GM12873 (cell line): ENCODE measurements around the gene NOD1.

Source experiments
- TF ChIP-seq, protein P1 (sequence below): IDR thresholded peaks from 2 replicates; pipeline ENCODE4 v1.5.1; 2012; ENCODE audit warnings: low read depth, mild to moderate bottlenecking, moderate library complexity, low read length, control low read depth; ENCODE audit not compliant: insufficient read depth; ENCODE audit errors: missing control alignments

The NOD1 gene

DNA sequence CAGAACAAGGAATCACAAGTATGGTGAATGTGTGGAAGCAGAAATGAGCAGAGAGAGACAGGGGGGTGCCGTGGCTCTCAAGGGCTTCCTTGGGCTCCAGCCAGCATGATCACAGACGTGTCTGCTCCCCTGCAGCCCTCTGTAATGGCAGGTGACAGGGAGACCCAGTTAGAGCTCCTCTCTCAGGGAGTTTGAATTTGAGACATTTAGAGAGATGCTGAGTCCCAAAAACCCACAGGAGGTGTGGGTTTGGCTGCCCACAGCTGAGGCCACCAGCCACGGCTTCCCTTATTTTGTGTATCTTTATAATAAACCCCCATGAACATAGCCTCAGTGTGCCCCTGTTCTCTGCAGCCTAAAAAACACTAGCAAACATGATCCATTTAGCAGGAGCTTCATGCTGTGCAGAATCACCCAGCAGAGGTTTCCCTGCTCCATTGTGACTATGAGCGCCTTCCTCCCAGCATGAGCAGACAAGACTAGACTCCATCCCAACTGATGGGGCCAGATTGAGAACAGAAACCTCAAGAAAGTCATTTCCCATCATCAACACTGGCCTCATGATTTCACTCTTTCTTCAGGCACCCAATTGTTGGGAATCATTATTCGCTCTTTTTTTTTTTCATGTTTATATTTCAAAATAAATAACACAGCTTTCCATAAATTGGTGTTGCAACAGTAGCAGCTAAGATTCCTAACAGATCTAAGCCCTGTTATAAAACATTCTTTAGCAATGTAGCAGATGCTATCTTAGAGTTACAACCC lies 13.4 kb downstream of the NOD1 start:
- TF ChIP-seq, protein P1, sequence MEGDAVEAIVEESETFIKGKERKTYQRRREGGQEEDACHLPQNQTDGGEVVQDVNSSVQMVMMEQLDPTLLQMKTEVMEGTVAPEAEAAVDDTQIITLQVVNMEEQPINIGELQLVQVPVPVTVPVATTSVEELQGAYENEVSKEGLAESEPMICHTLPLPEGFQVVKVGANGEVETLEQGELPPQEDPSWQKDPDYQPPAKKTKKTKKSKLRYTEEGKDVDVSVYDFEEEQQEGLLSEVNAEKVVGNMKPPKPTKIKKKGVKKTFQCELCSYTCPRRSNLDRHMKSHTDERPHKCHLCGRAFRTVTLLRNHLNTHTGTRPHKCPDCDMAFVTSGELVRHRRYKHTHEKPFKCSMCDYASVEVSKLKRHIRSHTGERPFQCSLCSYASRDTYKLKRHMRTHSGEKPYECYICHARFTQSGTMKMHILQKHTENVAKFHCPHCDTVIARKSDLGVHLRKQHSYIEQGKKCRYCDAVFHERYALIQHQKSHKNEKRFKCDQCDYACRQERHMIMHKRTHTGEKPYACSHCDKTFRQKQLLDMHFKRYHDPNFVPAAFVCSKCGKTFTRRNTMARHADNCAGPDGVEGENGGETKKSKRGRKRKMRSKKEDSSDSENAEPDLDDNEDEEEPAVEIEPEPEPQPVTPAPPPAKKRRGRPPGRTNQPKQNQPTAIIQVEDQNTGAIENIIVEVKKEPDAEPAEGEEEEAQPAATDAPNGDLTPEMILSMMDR, result no peak

DNA sequence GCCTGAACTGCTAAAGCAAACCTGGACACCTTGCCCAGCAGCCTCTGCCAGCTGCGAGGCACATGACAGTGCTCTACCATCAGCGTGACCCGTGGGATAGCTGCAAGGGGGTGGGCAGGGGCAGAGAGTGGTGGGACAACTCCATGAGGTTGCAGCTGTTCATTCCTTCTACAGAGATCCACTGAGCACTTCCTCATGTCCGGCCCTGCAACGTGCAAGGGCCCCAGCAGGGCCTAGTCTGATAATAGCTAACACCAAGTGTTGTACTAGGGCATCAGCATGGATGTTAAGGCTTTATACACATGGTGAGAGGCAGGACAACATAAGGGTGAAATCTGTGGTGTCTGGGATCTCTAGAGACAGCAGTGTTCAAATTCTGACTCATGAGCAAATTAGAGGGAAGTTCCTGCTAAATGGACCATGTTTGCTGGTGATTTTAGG lies 14.3 kb downstream of the NOD1 start:
- TF ChIP-seq, protein P1, result no peak

DNA sequence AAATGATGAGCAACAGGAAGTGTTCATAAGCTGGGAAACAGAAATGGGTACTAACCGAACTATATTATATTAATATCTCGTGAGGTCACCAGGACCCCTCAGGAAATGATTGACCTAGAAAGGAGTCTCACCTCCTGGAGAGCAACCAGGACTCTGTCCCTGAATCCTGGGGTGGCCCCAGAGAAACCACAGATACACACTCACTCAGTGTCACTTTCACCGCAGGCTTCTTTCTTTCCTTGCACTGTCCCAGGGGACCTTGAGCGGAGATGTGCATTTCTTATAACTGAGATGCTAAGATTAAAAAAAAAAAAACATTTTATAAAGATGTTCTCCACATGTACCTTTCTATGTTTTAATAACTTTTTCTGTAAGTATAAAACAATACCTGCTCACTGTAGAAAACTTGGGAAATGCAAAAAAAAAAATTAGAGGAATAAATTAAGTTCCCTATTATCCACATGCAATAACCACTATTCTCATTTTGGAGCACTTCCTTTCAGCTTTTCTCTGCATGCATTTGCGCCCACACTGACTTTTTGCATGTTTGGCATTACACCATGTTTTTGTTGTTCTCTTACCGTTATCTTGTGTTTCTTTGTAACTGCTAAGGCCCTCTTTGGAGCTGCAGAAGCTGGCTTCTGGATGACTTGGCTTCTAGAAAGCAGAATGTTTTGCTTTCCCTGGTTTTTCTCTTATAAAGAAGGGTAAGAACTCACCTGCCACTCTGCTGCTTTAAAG lies 15.0 kb downstream of the NOD1 start:
- TF ChIP-seq, protein P1, result no peak

DNA sequence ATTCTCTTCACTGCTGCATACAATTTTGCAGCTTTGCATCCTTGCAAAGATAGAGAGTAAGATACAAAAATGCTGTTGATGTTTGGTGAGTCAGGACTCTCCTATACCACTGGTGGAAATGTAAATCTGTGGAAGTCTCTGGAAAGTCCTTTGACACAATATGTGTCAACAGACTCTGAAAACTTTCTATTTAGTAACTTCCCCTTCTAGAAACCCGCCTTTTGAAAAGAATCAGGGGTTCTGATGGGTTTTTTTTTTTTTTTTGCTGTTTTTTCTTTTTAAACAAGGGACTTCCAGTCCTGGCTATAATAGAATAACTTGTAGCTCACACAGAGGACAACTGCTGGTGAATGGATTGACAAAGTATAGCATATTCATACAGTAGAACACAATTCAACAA lies 16.4 kb downstream of the NOD1 start:
- TF ChIP-seq, protein P1, result no peak

GRCh38 chr7:30460246-30460633 lies 18.3 kb downstream of the NOD1 start:
- TF ChIP-seq, protein P1, result no peak

DNA sequence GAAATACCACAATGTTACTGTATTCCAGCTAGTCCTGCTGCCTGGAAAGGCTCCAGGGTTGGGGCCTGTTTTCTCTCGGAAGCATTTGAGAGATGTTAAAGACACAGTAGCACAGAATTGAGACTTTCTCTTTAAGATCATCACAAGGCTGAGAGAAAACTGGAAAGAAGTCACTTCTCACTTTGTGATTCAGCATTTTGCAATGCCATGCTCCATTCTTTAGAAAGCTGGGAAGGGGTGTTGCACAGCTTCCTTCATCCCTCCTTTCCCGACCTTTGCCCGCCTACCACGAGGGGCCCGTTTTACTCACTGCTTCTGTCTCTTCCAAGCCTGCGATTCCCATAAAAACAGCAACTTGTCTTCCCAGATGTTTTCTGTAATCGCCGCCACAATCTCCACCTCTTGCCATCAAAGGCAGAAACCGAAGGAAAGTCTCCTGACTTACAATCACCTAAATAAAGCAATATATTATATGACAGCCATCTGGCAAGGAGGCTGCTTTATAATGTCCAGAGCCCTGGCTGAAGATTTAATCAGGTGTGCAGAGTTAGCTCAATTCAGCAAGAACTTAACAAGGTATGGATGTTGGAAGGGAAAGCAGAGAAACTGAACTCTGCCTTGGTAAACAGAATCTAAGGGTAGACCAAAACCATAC lies 18.9 kb downstream of the NOD1 start:
- TF ChIP-seq, protein P1, result no peak

DNA sequence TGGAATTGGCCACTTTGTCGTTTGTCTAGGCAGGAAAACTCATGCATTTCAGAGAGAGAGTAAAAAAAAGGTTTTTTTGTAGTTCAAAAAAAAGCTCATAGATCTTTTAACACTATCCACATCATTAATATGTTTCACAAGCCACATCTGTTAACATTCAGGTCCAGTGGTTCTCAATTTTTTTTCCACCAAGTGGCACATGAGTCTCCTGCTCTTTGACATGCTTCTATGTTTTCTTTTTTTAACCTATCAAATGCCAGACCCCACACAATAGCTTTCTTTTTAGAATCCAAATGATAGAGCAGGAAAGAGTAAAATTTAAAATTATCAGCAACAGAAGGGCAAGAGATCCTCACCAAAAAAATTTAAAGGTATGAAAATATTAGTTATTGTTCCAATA lies 20.3 kb downstream of the NOD1 start:
- TF ChIP-seq, protein P1, result no peak
